GM18502 (cell line): ENCODE measurements around the gene SYT15.
"Not testable (repeated sequence)": the region's sequence is repeated elsewhere in the genome, so short reads cannot be mapped to it uniquely, and the experiment has no call there.

Experiments used
- ATAC-seq: cut with Tn5 transposase; IDR thresholded peaks from one replicate; pipeline ENCODE4 v1.9.1; 2021; ENCODE audit warnings: mild to moderate bottlenecking; ENCODE audit not compliant: unreplicated experiment, poor library complexity

Gene SYT15

DNA sequence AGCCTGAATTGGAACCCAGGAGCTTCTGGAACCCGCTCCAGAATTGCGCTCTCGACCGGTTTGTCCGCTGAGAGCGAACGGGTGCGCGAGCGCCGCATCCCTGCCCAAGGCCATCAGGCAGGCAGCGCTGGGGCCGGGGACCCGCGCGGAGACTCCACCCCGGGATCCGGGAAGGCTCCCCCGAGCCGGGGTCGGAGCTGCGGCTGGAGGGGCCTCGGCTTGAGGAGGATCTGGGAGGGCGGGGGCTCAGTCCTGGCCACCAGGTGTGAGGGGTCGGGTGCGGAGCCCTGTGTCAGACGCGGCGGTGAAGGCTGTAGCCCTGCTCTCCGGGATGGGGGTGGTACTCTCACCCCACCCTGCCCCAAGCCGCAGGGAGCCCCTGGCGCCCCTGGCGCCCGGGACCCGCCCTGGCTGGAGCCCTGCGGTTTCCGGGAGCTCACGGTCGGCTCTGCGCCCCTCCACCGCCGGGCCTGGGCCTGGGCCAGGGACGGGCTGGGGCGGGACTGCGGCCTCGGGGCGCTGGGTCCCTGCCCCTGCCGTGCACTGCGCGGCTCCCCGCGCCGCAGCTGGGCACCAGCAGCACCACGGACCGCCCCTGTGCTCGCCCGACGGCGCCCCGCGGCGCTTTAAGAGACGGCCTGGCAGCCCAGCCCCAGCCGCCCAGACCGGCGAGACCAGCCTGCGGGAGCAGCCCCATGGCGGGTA lies at the start of gene SYT15:
TSS of gene SYT15 (plus strand) at position 655 of the 705 bp plus-strand sequence. CDS start at position 696, 41 bp downstream.
- ATAC-seq, result not testable (repeated sequence)

GRCh38 chr10:46529742-46530141 lies 49.2 kb upstream of the SYT15 start:
- ATAC-seq, result not testable (repeated sequence)

GRCh38 chr10:46530249-46531186 lies 48.4 kb upstream of the SYT15 start:
- no peak for ATAC-seq

DNA sequence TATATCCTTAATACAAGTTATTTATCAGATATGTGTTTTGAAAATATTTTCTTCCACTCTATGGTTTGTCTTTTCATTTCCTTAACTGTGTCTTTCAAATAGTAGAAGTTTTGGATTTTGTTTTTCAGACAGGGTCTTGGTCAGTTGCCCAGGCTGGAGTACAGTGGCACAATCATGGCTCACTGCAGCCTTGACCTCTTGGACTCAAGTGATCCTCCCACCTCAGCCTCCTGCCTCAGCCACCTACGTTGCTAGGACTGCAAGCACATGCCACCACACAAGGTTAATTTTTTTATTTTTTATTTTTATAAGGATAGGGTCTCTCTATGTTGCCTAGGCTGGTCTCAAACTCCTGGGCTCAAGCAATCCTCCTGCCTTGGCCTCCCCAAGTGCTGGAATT lies 46.7 kb upstream of the SYT15 start:
- not testable (repeated sequence) for ATAC-seq

DNA sequence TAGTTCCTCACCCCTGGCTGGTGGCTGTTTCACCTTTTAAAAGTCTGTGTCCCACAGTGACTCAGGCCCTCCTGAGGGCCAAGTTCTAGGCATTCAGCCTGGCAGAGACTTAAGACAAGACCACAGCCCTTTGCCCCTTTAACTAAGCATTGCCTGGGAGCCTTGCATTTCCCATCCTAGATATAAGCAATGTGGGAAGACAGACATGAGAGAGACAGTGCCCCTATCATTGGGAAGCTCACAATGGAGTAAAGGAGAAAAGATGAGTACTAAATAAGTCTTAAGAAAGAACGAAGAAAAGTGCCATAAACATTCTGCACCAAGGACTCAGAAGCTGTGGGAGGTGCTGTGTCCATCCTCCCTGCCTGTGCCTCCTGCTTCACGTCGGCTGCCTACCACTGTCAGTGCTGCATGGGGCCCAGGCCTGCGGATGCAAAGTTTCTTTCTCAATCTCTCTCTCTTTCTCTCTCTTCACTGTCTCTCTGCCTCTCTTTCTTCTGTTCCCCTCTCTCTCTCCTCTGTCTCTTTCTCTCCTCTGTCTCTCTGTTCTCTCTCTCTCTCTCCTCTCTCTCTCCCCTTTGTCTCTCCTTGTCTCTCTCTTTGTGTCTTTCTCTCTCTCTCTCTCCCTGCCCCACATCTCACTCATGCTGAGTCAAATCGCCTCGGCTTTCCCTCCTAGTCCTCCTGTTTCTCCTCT lies 44.0 kb upstream of the SYT15 start:
- ATAC-seq, result no peak

DNA sequence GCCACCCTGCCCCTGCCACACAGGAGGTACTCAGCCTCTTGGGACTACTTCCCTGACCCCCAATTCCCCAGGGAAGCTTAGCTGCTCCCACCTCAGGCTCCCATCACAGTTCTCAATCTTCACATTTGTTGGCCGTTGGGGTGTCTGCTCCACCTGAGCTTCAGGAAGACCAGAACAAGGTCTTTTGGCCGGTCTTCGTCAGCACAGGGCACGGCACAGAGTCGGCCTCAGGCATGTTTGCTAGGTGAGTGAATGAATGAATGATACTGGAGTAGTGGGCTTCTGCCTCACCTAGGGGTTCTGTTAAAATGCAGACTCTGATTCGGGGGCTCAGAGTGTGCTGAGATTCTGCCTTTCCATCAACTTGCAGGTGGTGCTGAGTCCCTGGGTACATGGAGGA lies 42.8 kb upstream of the SYT15 start:
- ATAC-seq, result no peak

- ATAC-seq, result no peak
Observed at GRCh38 chr10:46536781-46537180, 42.1 kb upstream of the SYT15 start.

GRCh38 chr10:46537309-46537708 lies 41.6 kb upstream of the SYT15 start:
- ATAC-seq, result no peak

DNA sequence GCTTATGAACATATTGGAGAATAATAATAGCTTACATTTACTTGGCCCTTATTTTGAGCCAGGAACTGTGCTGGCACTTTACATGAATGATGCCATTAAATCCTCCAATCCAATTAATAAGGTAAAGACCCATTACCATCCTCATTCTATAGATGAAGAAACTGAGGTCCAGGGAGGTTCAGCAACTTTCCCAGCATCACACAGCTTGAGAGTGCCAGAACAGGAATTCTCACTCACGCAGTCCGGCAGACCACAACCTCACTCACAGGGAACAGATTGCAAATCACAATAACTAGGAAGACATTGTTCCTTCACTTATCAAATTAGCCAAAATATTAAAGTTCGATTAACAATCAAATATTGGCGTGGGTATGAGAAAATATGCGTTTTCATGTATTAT lies 40.8 kb upstream of the SYT15 start:
- no peak for ATAC-seq

- no peak for ATAC-seq
Observed at GRCh38 chr10:46538717-46539426, 40.1 kb upstream of the SYT15 start.

DNA sequence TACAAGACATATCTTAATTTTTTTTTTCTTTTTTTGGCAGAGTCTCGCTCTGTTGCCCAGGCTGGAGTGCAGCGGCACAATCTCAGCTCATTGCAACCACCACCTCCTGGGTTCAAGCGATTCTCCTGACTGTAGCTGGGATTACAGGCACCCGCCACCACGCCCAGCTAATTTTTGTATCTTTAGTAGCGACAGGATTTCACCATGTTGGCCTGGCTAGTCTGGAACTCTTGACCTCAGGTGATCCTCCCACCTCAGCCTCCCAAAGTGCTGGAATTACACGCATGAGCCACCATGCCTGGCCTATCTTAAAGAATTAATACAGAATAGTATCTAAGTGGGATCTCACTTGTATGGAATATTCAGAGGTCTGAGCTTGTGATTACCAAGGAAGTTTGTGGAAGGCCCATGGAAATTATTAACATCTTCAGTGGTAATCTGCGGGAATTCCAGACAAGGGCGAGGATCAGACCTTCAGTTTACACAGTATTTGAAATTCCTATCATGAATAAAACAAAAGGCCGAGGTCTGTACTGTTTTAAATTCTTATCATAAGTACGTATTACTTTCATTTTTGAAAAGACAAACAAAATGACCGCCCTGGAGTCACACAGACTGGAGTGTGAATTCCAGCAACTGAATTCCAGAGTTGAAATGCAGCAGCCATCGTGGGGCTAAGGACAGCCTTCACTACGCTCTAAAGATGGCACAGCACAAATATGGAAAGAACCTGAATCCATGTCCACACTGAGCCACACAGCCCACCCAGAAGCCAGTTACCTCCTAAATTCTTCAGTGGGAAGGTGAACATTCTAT lies 39.1 kb upstream of the SYT15 start:
- ATAC-seq, result no peak

DNA sequence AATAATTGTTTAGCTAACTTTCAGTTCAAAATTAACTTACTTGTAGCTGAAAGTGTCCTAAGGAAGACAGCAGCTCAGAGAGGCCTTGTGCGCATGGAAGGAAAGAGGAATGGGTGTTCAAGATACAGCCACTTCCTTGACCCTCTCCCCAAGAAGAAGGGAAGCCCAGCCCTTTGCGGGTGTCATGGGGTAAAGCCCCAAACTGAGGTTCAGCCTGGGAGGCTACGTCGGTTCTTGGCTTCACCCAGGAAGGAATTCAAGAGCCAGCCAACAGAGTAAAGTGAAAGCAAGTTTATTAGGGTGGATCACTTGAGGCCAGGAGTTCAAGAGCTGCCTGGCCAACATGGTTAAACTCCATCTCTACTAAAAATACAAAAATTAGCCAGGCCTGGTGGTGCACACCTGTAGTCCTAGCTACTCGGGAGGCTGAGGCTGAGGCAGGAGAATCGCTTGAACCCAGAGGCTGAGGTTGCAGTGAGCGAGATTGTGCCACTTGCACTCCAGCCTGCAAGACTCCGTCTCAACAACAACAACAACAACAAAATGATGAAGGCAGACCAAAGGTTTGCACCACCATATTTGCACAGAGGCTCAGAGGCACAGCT lies 38.4 kb upstream of the SYT15 start:
- no peak for ATAC-seq

GRCh38 chr10:46541017-46541661 lies 37.8 kb upstream of the SYT15 start:
- no peak for ATAC-seq

DNA sequence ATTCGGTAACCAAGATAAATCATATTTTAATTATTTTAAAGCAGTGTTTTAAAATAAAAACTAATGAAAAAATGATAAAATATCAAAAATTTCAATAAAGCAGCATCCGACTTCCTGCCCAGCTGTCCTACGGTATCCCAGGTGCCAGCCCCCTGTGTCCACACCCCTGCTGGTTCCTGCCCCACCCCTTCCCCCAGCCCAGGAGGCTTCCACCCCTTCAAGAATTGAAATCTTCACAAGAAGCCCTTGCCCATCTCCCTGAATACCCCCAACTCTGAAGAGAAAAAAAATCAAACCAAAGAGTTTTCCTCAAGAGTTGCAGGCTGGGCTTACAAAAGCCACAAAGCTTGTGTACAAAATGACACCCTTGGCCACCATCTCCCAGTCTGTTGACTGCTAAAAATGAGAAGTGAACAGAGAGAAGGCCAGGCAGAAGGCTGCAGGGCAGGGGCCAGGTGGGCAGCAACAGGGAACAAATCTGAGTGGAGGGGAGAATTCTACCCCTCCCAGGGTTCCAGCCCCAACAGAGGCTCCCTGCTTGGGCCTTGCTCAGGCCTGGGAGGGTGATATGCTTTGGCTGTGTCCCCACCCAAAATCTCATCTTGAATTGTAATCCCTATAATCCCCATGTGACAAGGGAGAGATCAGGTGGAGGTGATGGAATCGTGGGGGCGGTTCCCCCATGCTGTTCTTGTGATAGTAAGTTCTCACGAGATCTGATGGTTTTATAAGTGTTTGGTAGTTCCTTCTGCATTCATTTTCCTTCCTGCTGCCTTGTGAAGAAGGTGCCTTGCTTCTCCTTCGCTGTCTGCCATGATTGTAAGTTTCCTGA lies 37.0 kb upstream of the SYT15 start:
- ATAC-seq, result no peak

DNA sequence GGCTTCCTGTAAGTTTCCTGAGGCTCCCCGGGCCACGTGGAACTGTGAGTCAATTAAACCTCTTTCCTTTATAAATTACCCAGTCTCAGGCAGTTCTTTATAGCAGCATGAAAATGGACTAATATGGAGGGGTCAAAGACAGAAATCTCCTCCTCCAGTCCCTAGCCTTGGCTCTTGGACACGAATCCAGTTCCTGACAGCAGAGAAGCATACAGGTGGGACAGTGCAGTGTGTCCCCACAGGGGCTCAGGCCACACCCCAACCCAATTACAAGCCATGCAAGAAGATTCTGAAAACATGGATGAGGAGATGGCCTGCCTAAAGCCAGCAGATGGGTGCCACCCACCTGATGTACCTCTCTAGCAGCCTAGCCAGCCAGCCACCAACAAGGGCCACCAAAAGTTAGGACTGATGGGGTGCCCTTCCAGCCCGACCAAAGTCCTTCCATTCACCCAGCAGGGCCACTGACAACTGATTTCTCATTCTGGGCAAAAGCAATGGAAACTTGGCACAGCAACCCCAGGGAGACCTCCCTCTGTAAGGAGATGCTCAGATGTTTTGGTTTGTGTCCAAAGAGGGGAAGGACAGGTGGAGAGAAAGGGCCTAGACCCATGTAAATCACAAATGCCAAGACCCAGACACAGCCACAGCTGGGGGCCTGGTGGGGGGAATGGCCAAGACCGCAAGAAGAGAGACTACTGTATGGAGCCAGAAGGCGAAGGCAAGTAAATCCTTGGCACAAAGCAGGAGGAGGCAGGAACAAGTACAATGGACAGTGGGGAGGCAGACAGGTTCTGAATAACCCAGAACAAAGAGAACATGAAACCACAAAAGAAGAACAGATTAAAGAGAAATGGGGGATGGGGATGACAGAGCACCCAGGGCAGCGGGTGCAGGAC lies 36.1 kb upstream of the SYT15 start:
- no peak for ATAC-seq

DNA sequence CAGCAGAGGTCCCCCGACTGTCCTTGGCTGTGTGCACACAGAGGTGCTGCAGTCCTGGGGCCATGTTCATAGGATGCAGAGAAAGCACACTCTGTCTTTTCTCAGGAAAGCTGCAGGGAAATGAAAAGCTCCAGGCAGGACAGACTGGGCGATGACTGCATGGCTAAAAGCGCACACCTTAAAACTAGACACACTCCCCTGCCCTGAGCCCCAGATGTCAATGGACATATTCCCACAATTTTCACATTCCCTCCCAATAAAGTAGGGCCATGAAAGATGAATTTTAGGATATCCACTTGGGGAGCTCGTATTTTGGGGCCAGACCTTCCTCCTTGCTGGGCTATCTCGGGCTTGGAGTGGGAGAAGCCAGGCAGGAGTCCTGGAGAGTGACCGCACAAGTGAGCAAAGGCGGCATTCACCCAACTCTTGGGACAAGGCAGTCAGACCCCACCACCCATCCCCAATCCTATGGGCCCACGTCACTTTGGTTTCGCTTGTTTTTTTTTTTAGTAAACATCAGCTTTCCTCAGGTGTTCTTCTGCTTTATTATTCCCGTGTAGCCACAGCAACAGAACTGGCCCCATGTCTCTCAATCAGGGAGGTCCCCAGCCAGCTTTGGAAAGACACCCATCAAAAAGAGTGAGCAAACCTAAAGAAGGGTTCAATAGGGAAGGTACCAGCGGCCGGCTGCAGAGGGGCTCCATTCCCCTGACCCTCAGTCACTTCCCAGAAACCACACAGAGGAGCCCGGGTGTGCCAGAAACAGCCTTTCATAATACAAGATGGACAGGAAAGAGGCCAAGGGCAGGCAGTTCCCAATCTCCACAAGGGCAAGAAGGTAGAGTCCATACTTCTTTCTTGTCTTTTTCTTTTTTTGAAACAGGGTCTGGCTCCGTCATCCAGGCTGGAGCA lies 35.2 kb upstream of the SYT15 start:
- no peak for ATAC-seq
